Endodermal cell (in vitro differentiated cells): ENCODE data around the gene ANKRD33B. TPM values are rescaled to one million over a fixed set of nuclear protein-coding genes. Genes with fewer than 3 reads are reported as not detected.
A peak's percentile ranks its signal among the peaks of the same experiment; 100 is the strongest.

Source experiments
- DNase-seq: peaks from one replicate; pipeline ENCODE4 v3.0.0-alpha.2; 2017
- H3K27ac ChIP-seq: 2 replicates; pipeline ENCODE4 v1.5.1; 2013; ENCODE audit warnings: mild to moderate bottlenecking, low read depth, low read length, moderate library complexity
- H3K27me3 ChIP-seq: 2 replicates; pipeline ENCODE4 v1.6.1; 2013; ENCODE audit warnings: mild to moderate bottlenecking, low read length, moderate library complexity; ENCODE audit not compliant: insufficient read depth, control insufficient read depth, poor library complexity, severe bottlenecking
- H3K36me3 ChIP-seq: 2 replicates; pipeline ENCODE4 v1.7.0; 2013; ENCODE audit warnings: mild to moderate bottlenecking, low read length, moderate library complexity; ENCODE audit not compliant: control insufficient read depth, insufficient read depth
- H3K4me1 ChIP-seq: one replicate; pipeline ENCODE4 v1.7.0; 2013; ENCODE audit warnings: low read length; ENCODE audit not compliant: control insufficient read depth, insufficient read depth
- H3K4me3 ChIP-seq: 2 replicates; pipeline ENCODE4 v1.5.1; 2013; ENCODE audit warnings: mild to moderate bottlenecking, low read length, moderate library complexity
- H3K9ac ChIP-seq: 2 replicates; pipeline ENCODE4 v1.6.1; 2013; ENCODE audit warnings: mild to moderate bottlenecking, low read length, moderate library complexity; ENCODE audit not compliant: poor library complexity, severe bottlenecking; ENCODE audit errors: extremely low read depth
- H3K9me3 ChIP-seq: 2 replicates; pipeline ENCODE4 v1.6.1; 2013; ENCODE audit warnings: mild to moderate bottlenecking, low read length, moderate library complexity; ENCODE audit not compliant: control insufficient read depth
- H3K27ac Mint-ChIP-seq: 2 replicates; pipeline ENCODE4 v1.8.0; 2020; ENCODE audit warnings: mixed read lengths
- H3K27me3 Mint-ChIP-seq: 2 replicates; pipeline ENCODE4 v1.8.0; 2021; ENCODE audit warnings: mild to moderate bottlenecking, mixed read lengths; ENCODE audit not compliant: insufficient read depth
- H3K36me3 Mint-ChIP-seq: 2 replicates; pipeline ENCODE4 v1.8.0; 2020; ENCODE audit warnings: low read depth, mixed read lengths
- H3K4me1 Mint-ChIP-seq: 2 replicates; pipeline ENCODE4 v1.8.0; 2020; ENCODE audit warnings: mixed read lengths
- H3K4me3 Mint-ChIP-seq: 2 replicates; pipeline ENCODE4 v1.8.0; 2020; ENCODE audit warnings: mild to moderate bottlenecking, moderate library complexity, mixed read lengths
- H3K9me3 Mint-ChIP-seq: 2 replicates; pipeline ENCODE4 v1.8.0; 2020; ENCODE audit warnings: mild to moderate bottlenecking, mixed read lengths
- CTCF ChIP-seq: fragments of 200-600 bp; sonication (generic); conservative IDR thresholded peaks from 2 replicates; pipeline ENCODE4 v1.5.0; 2021; ENCODE audit warnings: antibody characterized with exemption, mild to moderate bottlenecking
- WGBS, 2 experiments: methylation state at CpG; one replicate each; pipeline versions ENCODE4 v1.1.5 to v1.1.7; 2013; ENCODE audit warnings: missing lambda C conversion rate in 2 of 2, mixed read lengths in 1 of 2; ENCODE audit not compliant: insufficient coverage in 1 of 2, insufficient read length in 1 of 2; 5-methylcytosine and 5-hydroxymethylcytosine counted together
- total RNA-seq, 2 donors: library from RNA; stranded (reverse); fragmentation: NEBNext Ultra II Directional in 1 of 2; extraction: Animal tissue kit (Norgen Biotek cat#: 25700) in 1 of 2; gene quantifications; 2 replicates in 1 of 2; 3 replicates in 1 of 2; pipeline ENCODE4 v1.2.1, GENCODE V29; 2021

ANKRD33B gene
- total RNA-seq, 2 donors from 2014 or later, result 21.9 to 37.2 TPM

GRCh38 chr5:10525124-10525495, 38.8 kb upstream of the ANKRD33B start:
- Histone ChIP-seq H3K36me3 (no peaks in the 10 kb centered on the region), H3K27ac (no peak overlapping the region), H3K4me1 (no peaks in the 10 kb centered on the region), H3K27me3 (no peaks in the 10 kb centered on the region), H3K9me3 (peaks cover 11% of the 10 kb centered on the region), H3K9ac (no peak overlapping the region), H3K4me3 (no peak overlapping the region)
- Mint-ChIP-seq H3K4me1 (peaks cover 8% of the 10 kb centered on the region), H3K27ac (no peak overlapping the region), H3K4me3 (no peak overlapping the region), H3K9me3 (peaks cover 18% of the 10 kb centered on the region), H3K36me3 (no peaks in the 10 kb centered on the region), H3K27me3 (peaks cover 6% of the 10 kb centered on the region)
- WGBS, 2 experiments, result 84 to 95% methylated on average over 3 to 4 of the region's 4 CpGs
- no peak for DNase-seq
- no peak for TF ChIP-seq CTCF

- H3K4me1 Mint-ChIP-seq, result peaks cover 8% of the 10 kb centered on the region
- no peaks in the 10 kb centered on the region for H3K36me3 ChIP-seq
- no peak overlapping the region for H3K4me3 Mint-ChIP-seq
- H3K4me3 ChIP-seq, result no peak overlapping the region
- WGBS, 2 experiments, result 88 to 89% methylated on average over 9 to 11 of the region's 11 CpGs
- H3K27me3 Mint-ChIP-seq, result peaks cover 8% of the 10 kb centered on the region
- H3K36me3 Mint-ChIP-seq, result no peaks in the 10 kb centered on the region
- no peaks in the 10 kb centered on the region for H3K27me3 ChIP-seq
- no peaks in the 10 kb centered on the region for H3K4me1 ChIP-seq
- no peak overlapping the region for H3K9ac ChIP-seq
- H3K9me3 ChIP-seq, result peaks cover 3% of the 10 kb centered on the region
- TF ChIP-seq CTCF, result no peak
- no peak overlapping the region for H3K27ac ChIP-seq
- no peak for DNase-seq
- peaks cover 14% of the 10 kb centered on the region for H3K9me3 Mint-ChIP-seq
- H3K27ac Mint-ChIP-seq, result no peak overlapping the region
These were observed 36.5 kb upstream of the ANKRD33B start for GRCh38 chr5:10527281-10527950.

GRCh38 chr5:10528056-10528816, 35.6 kb upstream of the ANKRD33B start:
- Histone ChIP-seq H3K27me3 (no peaks in the 10 kb centered on the region), H3K4me1 (no peaks in the 10 kb centered on the region), H3K27ac (no peak overlapping the region), H3K4me3 (no peak overlapping the region), H3K36me3 (no peaks in the 10 kb centered on the region), H3K9ac (no peak overlapping the region), H3K9me3 (no peaks in the 10 kb centered on the region)
- Mint-ChIP-seq H3K4me3 (no peak overlapping the region), H3K4me1 (peaks cover 11% of the 10 kb centered on the region), H3K36me3 (no peaks in the 10 kb centered on the region), H3K9me3 (peaks cover 6% of the 10 kb centered on the region), H3K27ac (no peak overlapping the region), H3K27me3 (peaks cover 8% of the 10 kb centered on the region)
- no peak for DNase-seq
- 92 to 95% methylated on average over 4 to 9 of the region's 9 CpGs for WGBS, 2 experiments
- TF ChIP-seq CTCF, result peak; percentile 57
